ENCODE measurements around the gene TMEM126A. TPM values are rescaled to one million over a fixed set of nuclear protein-coding genes. Genes with fewer than 3 reads are reported as not detected.

Gene TMEM126A
- total and polyA plus RNA-seq, 2 of the 13 experiments (the other 11 are each of a cell fraction or from before 2014, with no cell fraction given): 59.5 to 66.9 TPM

DNA sequence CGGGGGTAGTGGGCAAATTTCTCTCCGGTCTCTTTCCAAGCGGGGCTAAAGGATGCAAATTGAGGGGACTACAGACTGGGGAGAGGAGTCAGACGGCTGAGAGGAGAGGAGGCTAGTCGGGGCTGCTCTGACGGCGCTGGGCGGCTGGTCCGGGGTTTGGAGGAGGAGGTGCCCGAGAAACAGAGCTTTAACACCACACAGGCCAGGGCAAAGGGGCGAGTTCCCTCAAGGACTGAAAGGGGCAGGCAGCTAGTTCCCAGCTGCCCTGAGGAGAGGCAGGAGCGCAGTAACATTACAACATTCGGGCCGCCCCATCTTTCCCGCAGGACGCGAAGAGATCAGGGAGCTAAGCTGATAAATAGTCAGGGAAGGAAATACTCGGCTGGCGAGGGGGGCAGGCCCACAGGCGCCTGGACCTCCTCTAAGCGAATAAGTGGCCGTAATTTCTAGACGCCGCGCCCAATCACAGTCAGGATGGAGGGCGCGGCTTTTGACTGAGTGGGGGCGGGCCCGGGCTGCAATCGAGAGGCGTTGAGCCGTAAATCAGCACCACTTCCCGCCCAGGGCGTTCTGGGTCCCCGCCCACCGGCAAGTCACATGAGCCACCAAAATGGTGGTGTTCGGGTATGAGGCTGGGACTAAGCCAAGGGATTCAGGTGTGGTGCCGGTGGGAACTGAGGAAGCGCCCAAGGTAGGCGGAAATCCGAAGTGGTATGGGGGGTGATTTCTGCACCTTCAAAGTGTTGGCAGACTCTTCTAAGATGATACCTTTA lies 19.6 kb upstream of the TMEM126A start, which contains the start of gene TMEM126B (continued):
- TF ChIP-seq ZNF720 (CRISPR knock-in tag; IDR thresholded peaks at IDR 0.05) (no peak), RFX1 (IDR thresholded peaks at IDR 0.05) (no peak), ZNF17 (CRISPR knock-in tag; IDR thresholded peaks at IDR 0.05) (no peak), ZNF556 (CRISPR knock-in tag; IDR thresholded peaks at IDR 0.05; ENCODE audit: borderline replicate concordance) (no peak), XBP1 (CRISPR knock-in tag; IDR thresholded peaks at IDR 0.05) (0 out of 2 replicates have a peak, but pooled peaks have one; percentile 39), RELA (CRISPR knock-in tag; IDR thresholded peaks at IDR 0.05) (no peak), ZNF883 (CRISPR knock-in tag; IDR thresholded peaks at IDR 0.05; ENCODE audit: not compliant biosample characterization) (no peak), ZNF776 (CRISPR knock-in tag; IDR thresholded peaks at IDR 0.05) (no peak), HOXA5 (CRISPR knock-in tag; IDR thresholded peaks at IDR 0.05) (no peak), EP300 (IDR thresholded peaks at IDR 0.05; ENCODE audit: low read depth in 2 of 2, low read length in 2 of 2) (no peak), EP300 (CRISPR knock-in tag; IDR thresholded peaks at IDR 0.05; ENCODE audit: borderline replicate concordance) (no peak), NCOA5 (CRISPR knock-in tag; IDR thresholded peaks at IDR 0.05) (no peak), HOXA9 (CRISPR knock-in tag; IDR thresholded peaks at IDR 0.05; ENCODE audit: borderline replicate concordance) (peak; percentile 99), FIP1L1 (IDR thresholded peaks at IDR 0.05; ENCODE audit: borderline replicate concordance, insufficient read depth, low read depth, low read length) (no peak), NPAS2 (CRISPR knock-in tag; IDR thresholded peaks at IDR 0.05; ENCODE audit: borderline replicate concordance) (no peak), KLF16 (CRISPR knock-in tag; IDR thresholded peaks at IDR 0.05) (no peak), SMAD9 (CRISPR knock-in tag; IDR thresholded peaks at IDR 0.05) (no peak), HNF4G (IDR thresholded peaks at IDR 0.05; ENCODE audit: borderline replicate concordance, low read depth, low read length) (no peak), HNF4G (CRISPR knock-in tag; IDR thresholded peaks at IDR 0.05; ENCODE audit: borderline replicate concordance, low read depth) (no peak), RXRA (CRISPR knock-in tag; IDR thresholded peaks at IDR 0.05) (peak; percentile 48; the same call in 1 of the 2 replicates), HHEX (CRISPR knock-in tag; IDR thresholded peaks at IDR 0.05) (no peak)
- TF ChIP-seq, protein P1, sequence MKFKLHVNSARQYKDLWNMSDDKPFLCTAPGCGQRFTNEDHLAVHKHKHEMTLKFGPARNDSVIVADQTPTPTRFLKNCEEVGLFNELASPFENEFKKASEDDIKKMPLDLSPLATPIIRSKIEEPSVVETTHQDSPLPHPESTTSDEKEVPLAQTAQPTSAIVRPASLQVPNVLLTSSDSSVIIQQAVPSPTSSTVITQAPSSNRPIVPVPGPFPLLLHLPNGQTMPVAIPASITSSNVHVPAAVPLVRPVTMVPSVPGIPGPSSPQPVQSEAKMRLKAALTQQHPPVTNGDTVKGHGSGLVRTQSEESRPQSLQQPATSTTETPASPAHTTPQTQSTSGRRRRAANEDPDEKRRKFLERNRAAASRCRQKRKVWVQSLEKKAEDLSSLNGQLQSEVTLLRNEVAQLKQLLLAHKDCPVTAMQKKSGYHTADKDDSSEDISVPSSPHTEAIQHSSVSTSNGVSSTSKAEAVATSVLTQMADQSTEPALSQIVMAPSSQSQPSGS (CRISPR knock-in tag; IDR thresholded peaks at IDR 0.05): no peak
- TF ChIP-seq, protein P2, sequence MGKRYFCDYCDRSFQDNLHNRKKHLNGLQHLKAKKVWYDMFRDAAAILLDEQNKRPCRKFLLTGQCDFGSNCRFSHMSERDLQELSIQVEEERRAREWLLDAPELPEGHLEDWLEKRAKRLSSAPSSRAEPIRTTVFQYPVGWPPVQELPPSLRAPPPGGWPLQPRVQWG (CRISPR knock-in tag; IDR thresholded peaks at IDR 0.05; ENCODE audit: borderline replicate concordance, low read depth): no peak
- TF ChIP-seq, protein P3, sequence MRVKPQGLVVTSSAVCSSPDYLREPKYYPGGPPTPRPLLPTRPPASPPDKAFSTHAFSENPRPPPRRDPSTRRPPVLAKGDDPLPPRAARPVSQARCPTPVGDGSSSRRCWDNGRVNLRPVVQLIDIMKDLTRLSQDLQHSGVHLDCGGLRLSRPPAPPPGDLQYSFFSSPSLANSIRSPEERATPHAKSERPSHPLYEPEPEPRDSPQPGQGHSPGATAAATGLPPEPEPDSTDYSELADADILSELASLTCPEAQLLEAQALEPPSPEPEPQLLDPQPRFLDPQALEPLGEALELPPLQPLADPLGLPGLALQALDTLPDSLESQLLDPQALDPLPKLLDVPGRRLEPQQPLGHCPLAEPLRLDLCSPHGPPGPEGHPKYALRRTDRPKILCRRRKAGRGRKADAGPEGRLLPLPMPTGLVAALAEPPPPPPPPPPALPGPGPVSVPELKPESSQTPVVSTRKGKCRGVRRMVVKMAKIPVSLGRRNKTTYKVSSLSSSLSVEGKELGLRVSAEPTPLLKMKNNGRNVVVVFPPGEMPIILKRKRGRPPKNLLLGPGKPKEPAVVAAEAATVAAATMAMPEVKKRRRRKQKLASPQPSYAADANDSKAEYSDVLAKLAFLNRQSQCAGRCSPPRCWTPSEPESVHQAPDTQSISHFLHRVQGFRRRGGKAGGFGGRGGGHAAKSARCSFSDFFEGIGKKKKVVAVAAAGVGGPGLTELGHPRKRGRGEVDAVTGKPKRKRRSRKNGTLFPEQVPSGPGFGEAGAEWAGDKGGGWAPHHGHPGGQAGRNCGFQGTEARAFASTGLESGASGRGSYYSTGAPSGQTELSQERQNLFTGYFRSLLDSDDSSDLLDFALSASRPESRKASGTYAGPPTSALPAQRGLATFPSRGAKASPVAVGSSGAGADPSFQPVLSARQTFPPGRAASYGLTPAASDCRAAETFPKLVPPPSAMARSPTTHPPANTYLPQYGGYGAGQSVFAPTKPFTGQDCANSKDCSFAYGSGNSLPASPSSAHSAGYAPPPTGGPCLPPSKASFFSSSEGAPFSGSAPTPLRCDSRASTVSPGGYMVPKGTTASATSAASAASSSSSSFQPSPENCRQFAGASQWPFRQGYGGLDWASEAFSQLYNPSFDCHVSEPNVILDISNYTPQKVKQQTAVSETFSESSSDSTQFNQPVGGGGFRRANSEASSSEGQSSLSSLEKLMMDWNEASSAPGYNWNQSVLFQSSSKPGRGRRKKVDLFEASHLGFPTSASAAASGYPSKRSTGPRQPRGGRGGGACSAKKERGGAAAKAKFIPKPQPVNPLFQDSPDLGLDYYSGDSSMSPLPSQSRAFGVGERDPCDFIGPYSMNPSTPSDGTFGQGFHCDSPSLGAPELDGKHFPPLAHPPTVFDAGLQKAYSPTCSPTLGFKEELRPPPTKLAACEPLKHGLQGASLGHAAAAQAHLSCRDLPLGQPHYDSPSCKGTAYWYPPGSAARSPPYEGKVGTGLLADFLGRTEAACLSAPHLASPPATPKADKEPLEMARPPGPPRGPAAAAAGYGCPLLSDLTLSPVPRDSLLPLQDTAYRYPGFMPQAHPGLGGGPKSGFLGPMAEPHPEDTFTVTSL (CRISPR knock-in tag; IDR thresholded peaks at IDR 0.05; ENCODE audit: borderline replicate concordance): peak; percentile 29; the same call in 1 of the 2 replicates

Data from HepG2 (cell line).